Activated CD8-positive, alpha-beta memory T cell treated with anti-CD3 and anti-CD28 coated beads, Interleukin-2, amount 50 U/mL, for 1 hour (primary cell): ENCODE data around the gene SLC39A13.

Experiments
- DNase-seq: peaks from one replicate; pipeline ENCODE4 v3.0.0-alpha.2; 2020; ENCODE audit errors: extremely low read depth

SLC39A13 gene

DNA sequence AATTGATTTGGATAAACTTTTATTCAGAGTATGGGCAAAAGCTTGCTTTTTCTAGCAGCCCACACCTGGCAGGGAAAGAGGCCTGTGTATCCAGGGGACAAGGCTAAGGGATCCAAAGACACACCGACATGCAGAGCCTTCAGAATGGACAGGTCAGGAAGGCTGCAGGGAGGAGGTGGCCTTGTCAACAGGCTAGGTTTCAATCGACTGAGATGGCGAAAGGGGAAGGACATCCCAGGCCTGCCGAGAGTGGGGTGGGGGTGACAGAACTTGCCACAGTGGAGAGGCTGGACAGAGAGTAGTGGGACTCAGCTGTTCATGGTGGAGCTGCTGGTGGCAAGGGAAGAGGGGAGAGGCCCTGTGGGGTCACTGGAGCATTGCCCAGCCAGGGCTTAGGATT is 5.3 kb upstream of the SLC39A13 start:
- no peak for DNase-seq

DNA sequence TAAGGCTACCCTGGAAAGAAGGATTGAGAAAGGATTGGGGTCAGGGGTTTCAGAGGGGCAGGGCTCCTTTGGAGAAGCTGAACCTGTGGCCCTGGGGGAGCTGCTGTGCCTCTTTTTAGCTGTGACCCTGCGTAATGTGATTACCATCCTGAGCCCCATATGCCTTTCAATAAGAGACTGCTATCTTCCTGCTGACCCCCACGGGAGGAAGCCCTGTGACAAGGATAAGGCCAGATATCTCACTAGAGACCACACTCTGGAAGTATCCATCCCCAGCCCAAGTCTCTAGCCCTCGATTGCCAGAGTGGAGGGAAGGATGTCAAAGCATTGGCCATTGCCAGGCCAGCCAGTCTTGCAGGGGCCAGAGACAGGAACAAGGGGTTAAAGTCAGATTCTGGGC is 4.8 kb upstream of the SLC39A13 start:
- DNase-seq: no peak

DNA sequence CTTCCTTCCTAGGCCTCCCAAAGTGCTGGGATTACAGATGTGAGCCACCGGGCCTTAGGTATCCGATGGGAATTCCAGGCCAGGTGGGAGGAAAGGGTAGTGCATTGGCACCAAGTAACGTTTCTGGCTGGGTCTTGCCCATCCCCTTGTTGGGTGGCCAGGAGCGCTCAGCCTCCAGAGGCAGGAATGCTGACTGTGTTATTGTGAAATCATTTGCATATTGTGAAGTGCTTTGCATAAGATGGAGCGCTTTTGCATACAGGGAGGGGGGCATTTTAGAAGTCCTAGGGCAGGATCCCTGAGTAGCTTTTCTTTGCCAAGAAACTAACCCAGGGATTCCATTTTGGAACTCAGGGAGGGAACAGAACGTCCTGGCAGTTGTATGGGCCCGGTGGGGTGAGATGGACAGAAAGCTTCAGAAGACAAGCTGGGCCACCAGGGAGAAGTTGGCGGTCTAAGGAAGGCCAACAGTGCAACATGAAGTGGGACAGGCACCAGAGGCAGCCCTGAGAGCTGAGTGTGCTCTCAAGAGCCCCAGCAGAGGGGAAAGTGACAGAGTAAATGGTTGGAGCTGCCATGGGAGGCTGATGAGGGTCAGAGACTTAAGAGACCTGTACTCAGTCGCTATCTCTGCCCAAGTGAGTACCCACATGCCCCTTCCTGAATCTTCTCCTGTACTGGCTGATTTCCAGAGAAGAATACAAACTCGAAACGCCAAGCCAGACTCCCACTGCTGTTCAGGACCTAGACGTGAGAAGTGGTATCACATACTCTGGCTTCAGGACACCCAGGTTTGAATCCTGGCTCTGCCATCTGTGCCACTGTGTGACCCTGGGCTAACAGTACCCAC is 1.3 kb upstream of the SLC39A13 start:
- no peak for DNase-seq

DNA sequence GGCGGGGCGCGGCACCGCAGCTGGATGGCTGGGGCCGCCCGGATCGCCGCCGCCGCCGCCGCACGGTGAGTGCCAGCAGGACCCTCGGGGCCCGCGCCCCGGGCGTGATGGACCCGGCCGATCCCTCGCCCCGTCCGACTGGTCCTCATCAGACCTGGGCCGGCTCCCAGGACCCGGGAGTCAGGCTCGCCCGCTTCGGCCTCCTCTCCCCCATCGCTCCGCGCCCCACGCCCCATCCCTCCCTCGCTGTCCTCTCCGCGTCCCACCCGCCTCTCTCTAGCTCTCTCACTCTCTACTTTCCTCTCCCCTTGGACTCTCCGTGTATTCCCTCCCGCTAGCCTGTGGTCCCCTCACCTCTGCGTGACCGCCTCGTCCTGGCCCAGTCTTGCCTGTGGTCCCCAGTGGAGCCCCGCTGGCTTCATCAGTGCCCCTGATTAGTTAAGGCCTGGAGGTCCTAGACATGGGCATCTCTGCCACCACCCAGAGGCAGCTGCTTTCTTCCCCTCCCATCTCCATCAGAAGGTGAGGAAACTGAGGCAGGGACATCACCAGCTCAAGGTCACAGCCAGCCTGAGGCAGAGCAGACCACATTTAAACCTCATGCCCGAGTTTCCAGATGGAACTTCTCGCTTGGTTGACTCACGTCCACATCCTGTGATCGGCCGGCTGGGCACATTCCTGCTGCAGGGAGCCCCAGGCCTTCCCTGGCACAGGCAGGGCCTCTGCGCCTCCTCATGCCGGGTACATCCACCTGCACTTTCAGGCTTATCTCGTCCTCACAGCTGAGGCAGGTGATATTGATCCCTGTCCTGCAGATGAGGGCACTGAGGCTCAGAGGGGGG is 429 bp downstream of the SLC39A13 start:
- no peak for DNase-seq

DNA sequence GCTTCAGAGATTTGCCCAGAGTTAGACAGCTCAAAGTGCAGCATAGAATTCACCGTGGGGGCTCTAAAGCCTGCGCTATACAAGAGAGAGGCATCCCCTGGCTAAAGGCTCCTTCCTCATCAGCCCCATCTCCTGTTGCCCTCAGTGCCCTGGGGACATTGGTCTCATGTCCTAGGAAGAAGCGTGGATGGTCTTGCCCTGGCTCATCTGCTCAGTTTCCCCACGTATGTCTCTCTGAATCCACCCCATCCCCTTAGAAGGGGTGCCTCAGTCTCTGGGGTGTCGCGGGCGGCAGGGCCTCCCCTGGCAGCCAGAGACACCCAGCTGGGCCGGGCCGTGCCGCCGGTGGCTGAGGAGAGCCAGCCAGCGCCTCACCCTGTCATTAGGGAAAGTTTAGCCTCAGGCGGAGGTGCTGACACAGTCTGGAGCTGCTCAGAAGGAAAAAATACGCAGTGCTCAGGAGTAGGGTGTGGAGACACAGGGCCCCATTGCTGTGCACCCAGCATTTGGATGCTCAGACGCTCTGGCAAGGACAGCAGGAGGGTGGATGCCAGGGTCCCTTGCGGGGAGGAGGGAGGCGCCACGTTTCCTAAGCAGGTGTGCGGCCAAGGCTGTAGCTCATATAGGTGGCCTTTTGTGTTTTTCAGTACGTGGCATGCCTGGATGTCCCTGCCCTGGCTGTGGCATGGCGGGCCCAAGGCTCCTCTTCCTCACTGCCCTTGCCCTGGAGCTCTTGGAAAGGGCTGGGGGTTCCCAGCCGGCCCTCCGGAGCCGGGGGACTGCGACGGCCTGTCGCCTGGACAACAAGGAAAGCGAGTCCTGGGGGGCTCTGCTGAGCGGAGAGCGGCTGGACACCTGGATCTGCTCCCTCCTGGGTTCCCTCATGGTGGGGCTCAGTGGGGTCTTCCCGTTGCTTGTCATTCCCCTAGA is 1.3 kb downstream of the SLC39A13 start:
- DNase-seq: no peak

DNA sequence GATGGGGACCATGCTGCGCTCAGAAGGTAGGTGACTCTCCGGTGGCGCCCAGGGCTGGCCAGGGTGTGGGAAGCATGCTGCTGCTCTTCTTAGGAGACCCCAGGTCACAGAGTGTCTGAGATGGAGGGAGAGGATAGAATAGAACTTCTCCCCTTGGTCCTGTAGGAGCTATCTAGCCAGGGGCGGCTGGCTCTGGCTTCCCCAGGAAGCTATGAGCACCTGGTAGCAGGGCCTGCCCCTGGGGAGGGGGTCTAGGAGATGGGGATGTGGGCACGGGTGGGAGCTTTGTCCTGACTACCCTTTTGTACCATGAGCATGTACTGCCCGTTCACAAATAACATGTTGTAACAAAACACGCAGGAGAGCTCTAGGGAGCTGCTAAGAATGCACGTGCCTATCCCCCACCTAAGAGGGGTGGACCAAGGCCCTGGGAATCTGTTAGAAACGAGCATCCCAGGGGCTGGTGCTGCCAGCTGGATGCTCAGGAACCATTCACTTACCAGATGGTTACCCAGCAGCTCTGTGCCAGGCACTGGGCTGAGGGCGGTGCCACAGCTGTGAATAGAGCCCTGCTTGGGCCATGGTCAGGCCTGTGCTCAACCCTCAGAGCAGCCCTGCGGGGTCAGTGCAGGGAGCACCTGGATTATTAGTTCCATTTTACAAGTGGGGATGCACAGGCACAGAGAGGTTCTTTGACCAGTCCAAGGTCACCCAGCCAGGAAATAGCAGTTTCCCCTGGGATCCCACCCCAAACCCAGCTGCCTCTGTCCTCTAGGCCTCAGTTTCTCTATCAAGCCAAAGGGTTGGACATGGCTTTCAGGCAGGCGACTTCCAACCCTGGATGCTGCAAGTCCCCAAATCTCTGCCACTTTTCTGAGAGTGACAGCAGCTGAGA is 2.2 kb downstream of the SLC39A13 start:
- DNase-seq: no peak

DNA sequence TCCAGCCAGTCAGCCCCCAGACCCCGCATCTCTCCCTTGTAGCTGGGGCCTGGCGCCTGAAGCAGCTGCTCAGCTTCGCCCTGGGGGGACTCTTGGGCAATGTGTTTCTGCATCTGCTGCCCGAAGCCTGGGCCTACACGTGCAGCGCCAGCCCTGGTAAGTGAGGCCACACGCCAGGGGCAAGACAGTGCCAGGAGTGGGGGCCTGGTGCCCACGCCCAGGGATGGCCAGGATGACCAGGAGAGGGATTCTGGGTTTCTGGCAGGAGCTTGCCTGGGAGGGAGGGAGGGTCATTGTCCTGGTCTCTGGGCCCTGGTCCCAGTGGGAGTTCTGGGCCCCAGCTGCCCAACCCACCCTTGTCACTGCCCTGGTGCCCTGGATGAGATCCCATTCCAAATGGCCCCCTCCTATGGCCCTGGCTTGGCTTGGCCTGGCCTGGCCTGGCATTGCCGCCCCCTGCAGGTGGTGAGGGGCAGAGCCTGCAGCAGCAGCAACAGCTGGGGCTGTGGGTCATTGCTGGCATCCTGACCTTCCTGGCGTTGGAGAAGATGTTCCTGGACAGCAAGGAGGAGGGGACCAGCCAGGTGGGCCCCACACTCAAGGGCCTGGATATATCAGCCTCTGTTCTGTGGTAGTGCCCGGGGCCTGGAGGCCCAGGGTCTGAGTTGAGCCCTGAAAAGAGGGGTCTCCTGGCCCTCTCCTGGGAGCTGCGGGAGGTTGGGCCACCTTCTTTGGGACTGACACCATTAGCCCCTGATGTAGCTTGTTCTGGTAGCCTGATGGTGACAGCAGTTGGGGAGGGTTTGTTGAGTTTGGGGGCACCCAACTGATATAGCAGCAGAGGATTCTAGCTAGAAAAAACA is 3.7 kb downstream of the SLC39A13 start:
- DNase-seq: no peak

DNA sequence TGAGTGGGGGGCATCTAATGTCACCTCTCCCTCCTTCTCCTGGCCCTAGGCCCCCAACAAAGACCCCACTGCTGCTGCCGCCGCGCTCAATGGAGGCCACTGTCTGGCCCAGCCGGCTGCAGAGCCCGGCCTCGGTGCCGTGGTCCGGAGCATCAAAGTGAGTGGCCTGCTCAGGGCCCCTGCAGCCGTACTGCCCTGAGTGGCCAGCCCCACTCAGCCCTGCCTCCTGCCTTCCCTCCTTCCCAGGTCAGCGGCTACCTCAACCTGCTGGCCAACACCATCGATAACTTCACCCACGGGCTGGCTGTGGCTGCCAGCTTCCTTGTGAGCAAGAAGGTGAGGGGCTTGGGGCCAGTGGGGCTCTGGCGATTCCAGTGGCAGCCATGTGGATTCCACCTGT is 5.0 kb downstream of the SLC39A13 start:
- DNase-seq: no peak

DNA sequence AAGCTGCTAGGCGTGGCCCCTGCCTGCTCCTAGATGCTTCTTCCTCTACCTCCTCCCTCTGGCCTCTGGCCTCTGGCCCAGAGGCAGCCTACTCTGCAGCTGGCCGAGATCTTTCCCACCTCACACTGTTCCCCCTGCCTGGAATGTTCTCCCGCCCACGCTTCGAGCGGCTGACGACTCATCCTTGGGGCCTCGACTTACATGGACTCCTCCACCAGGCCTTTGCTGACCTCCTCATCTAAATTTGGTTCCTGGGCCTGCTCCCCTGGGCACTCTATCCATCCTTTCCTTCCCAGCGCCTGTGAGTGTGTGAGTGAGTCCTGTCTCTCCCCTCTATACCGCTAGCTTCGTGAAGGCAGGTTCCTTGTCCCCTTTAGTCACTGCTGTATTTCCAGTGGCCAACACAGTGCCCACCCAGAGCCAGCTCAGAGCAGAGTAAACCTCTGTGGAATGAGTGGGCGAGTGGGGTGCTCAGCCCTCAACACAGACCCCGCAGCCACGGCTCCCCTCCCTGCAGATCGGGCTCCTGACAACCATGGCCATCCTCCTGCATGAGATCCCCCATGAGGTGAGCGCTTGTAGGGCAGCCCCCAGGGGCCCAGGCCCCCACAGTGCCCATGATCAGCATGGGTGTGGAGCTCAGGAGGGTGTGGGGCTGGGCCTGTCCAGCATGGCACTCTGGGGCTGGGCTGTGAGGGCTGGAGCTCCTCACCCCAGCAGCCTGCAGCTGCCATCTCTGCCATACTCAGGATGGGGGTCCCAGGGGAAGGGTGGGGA is 5.7 kb downstream of the SLC39A13 start:
- no peak for DNase-seq

DNA sequence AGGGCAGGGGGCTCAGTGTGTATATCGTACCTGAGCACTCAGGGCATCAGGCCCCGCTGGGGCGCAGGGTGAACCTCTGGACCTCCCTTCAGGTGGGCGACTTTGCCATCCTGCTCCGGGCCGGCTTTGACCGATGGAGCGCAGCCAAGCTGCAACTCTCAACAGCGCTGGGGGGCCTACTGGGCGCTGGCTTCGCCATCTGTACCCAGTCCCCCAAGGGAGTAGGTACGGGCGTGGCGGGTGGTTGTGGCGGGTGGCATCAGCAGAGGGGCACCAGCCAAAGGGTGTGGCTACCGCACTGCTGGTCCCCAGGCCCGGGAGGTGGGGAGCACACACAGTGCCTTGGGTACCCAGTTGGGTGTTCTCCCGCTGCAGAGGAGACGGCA is 6.3 kb downstream of the SLC39A13 start:
- no peak for DNase-seq

DNA sequence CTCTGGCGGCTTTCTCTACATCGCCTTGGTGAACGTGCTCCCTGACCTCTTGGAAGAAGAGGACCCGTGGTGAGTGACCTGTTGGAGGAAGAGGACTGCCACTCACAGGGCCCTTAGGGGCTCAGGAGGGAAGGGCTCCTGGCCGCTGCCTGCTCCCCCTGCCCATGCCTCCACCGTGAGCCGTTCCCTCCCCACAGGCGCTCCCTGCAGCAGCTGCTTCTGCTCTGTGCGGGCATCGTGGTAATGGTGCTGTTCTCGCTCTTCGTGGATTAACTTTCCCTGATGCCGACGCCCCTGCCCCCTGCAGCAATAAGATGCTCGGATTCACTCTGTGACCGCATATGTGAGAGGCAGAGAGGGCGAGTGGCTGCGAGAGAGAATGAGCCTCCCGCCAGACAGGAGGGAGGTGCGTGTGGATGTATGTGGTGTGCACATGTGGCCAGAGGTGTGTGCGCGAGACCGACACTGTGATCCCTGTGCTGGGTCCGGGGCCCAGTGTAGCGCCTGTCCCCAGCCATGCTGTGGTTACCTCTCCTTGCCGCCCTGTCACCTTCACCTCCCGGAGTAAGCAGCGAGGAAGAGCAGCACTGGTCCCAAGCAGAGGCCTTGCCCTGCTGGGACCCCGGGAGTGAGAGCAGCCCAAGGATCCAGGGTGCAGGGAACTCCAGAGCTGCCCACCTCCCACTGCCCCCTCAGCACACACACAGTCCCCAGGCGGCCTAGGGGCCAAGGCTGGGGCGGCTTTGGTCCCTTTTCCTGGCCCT is 6.9 kb downstream of the SLC39A13 start:
- no peak for DNase-seq

DNA sequence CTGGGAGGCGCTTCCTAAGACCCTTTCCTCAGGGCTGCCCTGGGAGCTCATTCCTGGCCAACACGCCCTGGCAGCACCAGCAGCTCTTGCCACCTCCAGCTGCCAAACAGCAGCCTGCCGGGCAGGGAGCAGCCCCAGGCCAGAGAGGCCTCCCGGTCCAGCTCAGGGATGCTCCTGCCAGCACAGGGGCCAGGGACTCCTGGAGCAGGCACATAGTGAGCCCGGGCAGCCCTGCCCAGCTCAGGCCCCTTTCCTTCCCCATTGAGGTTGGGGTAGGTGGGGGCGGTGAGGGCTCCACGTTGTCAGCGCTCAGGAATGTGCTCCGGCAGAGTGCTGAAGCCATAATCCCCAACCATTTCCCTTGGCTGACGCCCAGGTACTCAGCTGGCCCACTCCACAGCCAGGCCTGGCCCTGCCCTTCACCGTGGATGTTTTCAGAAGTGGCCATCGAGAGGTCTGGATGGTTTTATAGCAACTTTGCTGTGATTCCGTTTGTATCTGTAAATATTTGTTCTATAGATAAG is 7.6 kb downstream of the SLC39A13 start:
- no peak for DNase-seq

DNA sequence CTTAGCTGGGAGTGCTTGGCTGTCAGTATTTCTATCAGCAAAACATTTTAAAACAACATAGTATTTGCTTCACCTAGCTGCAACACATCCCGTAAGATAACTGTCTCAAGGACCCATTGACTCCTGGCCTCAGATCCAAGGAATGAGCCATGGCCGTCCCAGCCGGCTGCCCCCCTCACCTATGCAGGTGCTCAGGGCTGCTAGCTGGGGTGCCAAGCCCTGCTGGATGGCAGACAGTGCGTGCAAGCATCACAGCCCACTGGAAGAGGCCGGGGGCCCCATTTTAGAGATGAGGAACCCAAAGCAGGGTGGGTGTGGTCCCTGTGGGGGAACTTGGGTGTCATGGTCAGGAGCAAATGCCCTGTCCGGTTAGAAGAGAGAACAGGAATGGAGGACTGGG is 9.3 kb downstream of the SLC39A13 start:
- no peak for DNase-seq

DNA sequence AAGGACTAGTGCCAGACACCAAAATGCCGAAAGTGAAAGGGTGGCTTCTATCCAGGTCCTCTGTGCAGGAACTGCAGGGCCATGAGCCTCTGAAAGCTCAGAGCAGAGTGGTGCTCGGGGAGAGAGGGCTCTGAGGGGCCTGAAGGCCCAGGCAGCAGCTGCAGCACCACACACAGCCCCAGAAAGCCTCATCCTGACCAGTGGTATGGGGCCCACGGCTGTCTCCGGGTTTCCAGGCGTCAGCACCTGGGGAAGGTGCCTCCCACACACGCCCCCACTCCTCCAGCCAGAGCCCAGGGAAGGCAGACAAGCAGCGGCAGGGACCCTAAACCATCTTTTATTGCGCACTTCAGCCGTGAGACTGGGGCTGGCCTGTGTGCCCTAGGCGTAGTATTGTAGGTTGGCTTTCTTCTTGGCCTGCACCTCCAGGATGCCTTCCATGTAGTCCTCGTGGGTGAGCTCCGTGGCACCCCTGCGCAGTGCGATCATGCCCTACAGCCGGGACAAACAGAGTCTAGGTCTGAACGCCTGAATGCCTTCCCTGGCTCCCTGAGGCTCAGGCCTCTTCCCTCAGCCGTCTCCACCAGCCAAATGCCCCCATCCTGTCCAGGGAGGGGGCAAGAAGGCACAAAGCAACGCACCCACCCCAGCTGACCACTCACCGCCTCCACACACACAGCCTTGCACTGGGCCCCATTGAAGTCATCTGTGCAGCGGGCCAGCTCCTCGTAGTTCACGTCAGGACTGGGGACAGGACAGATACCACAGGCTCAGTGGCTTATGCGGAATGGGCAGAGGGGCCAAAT is 10.3 kb downstream of the SLC39A13 start:
- no peak for DNase-seq

DNA sequence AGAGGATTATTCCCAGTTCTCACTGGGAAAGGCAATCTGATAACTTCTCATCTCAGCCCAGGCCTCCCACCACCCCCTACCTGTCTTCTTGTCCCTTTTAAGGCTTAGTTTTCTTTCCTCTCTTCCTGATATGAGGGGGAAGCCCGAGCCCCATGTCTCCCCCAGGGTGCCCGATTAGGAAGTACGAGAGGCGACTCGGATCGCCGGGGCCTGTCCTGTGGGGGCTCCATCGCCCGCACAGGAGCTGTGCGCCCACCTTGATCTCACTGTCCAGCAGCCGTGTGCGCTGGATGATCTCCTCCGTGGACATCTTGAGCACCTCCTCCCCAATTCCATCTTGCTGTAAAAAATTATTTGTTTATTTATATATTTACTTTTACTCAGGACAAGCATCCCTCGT is 17.2 kb downstream of the SLC39A13 start:
- DNase-seq: no peak

DNA sequence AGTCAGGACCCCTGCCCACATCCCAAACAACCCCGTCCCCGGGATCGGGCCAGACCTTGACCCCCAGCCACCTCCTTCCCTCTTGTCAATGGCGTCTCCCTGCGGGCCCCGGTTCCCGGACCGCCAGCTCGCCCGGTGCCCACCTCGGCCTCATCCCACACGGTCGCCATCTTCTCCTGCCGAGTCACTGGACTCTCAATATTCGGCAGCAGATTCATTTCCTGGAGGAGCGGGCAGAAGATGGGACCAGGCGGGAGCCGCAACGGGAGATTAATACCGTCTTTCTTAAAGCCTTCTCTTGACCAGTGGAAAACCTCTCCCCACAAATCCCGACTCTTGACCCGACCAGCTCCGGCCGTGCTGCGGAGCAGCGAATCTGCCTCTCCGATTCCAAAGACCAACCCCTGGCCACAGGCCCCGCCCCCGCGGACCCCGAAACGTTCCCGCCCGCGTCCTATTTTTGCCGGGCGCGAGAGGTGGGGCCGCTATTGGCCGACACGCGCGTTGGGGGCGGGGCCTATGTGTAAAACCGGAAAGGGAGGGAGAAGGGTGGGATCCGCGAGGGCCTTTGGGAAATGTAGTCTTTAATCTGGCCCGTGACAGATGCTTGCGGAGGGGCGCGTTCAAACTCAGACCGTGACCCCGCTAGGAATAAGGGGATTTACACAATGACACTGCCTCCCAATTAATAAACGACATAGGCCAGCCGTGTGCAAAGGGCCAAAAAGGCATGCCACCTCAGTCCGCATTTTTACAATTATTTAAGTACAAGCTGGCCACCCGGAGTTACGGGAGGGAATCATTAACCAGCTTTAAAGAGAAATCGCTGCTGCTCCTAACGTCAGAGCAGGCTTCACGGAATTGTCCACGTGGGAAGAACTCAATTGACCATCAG is 17.9 kb downstream of the SLC39A13 start, which contains the start of gene PSMC3:
PSMC3 (minus strand) TSS at position 378 of the 895 bp plus-strand sequence; CDS start at position 218, 160 bp downstream.
- peak; percentile 96 for DNase-seq
